Measurements from ENCODE around the gene TRPM3.

- no peak for TF ChIP-seq EZH2 (optimal IDR thresholded peaks at IDR 0.05; ENCODE audit: low read depth, low read length)
- no peak for TF ChIP-seq CTCF (IDR thresholded peaks at IDR 0.05; ENCODE audit: low read length)
- TF ChIP-seq EZH2phosphoT487 (IDR thresholded peaks at IDR 0.05; ENCODE audit: low read length): no peak
These were observed 581.4 kb downstream of the TRPM3 start for GRCh38 chr9:70540016-70540415.
